CD4-positive, alpha-beta T cell treated with Interleukin-15 for 4 hours (primary cell): ENCODE data around the gene SETDB2.

ENCODE experiments used
- DNase-seq: peaks from one replicate; pipeline ENCODE4 v3.0.0-alpha.2; 2020; ENCODE audit warnings: low spot score

SETDB2 gene

GRCh38 chr13:49536144-49536873, 92.2 kb downstream of the SETDB2 start:
- no peak for DNase-seq

- no peak for DNase-seq
Observed at GRCh38 chr13:49538404-49538803, 94.3 kb downstream of the SETDB2 start.

- no peak for DNase-seq
Observed at GRCh38 chr13:49539313-49539712, 95.2 kb downstream of the SETDB2 start.

GRCh38 chr13:49539746-49540145, 95.7 kb downstream of the SETDB2 start:
- no peak for DNase-seq

- no peak for DNase-seq
Observed at GRCh38 chr13:49540552-49540951, 96.5 kb downstream of the SETDB2 start.

- no peak for DNase-seq
Observed at GRCh38 chr13:49543656-49544055, 99.6 kb downstream of the SETDB2 start.
